NK-92 (cell line): ENCODE results near the gene DUSP2.

Experiments used
- DNase-seq: peaks from one replicate; lab custom pipeline; 2025; ENCODE audit not compliant: unreplicated experiment; lab: John Stamatoyannopoulos, UW

DUSP2 gene

GRCh38 chr2:96131813-96132745 is 13.2 kb downstream of the DUSP2 start:
- no peak for DNase-seq

GRCh38 chr2:96131152-96131812 is 14.0 kb downstream of the DUSP2 start:
- no peak for DNase-seq

GRCh38 chr2:96130483-96130882 is 14.8 kb downstream of the DUSP2 start:
- no peak for DNase-seq

- no peak for DNase-seq
These were observed 15.6 kb downstream of the DUSP2 start for GRCh38 chr2:96129528-96130120.

GRCh38 chr2:96128456-96128855 is 16.8 kb downstream of the DUSP2 start:
- DNase-seq, result no peak

GRCh38 chr2:96124406-96125265 is 20.6 kb downstream of the DUSP2 start:
- no peak for DNase-seq

- DNase-seq, result no peak
These were observed 21.3 kb downstream of the DUSP2 start for GRCh38 chr2:96123936-96124335.

GRCh38 chr2:96123290-96123689 is 21.9 kb downstream of the DUSP2 start:
- no peak for DNase-seq

GRCh38 chr2:96122391-96122790 is 22.8 kb downstream of the DUSP2 start:
- no peak for DNase-seq

GRCh38 chr2:96121414-96121813 is 23.8 kb downstream of the DUSP2 start:
- DNase-seq, result no peak

- no peak for DNase-seq
These were observed 24.2 kb downstream of the DUSP2 start for GRCh38 chr2:96120991-96121390.

GRCh38 chr2:96120091-96120720 is 25.0 kb downstream of the DUSP2 start:
- DNase-seq, result no peak

- DNase-seq, result no peak
These were observed 25.9 kb downstream of the DUSP2 start for GRCh38 chr2:96119389-96119751.

- DNase-seq, result no peak
These were observed 26.4 kb downstream of the DUSP2 start for GRCh38 chr2:96118698-96119388.

GRCh38 chr2:96117701-96118588 is 27.3 kb downstream of the DUSP2 start:
- no peak for DNase-seq

- DNase-seq, result no peak
These were observed 28.2 kb downstream of the DUSP2 start for GRCh38 chr2:96116879-96117533.

GRCh38 chr2:96116424-96116878 is 28.8 kb downstream of the DUSP2 start, which contains the start of gene ADRA2B:
TSS of gene ADRA2B (minus strand) at chr2:96116571. CDS start at chr2:96116149, 422 bp downstream.
- DNase-seq, result no peak
